WTC11 (cell line): Measurements from ENCODE around the gene TBC1D22A.

ENCODE experiments used
- CTCF ChIP-seq: fragments of 200-600 bp; IDR thresholded peaks from 2 replicates; pipeline ENCODE4 v1.8.0; 2022; ENCODE audit warnings: antibody characterized with exemption
- ETV6 ChIP-seq: sonication (generic); formaldehyde crosslinking; IDR thresholded peaks from 2 replicates; pipeline ENCODE4 v1.8.1; 2022; ENCODE audit warnings: mild to moderate bottlenecking, missing genetic modification reagents
- FOXJ3 ChIP-seq: sonication (generic); formaldehyde crosslinking; IDR thresholded peaks from 2 replicates; pipeline ENCODE4 v1.9.0; 2021; ENCODE audit warnings: missing genetic modification reagents, mild to moderate bottlenecking, borderline replicate concordance
- IRF2 ChIP-seq: sonication (generic); formaldehyde crosslinking; IDR thresholded peaks from 2 replicates; pipeline ENCODE4 v1.8.0; 2022; ENCODE audit warnings: low read depth, missing genetic modification reagents, borderline replicate concordance
- KAT7 ChIP-seq: sonication (generic); formaldehyde crosslinking; IDR thresholded peaks from 2 replicates; pipeline ENCODE4 v1.8.1; 2023; ENCODE audit warnings: missing genetic modification reagents, mild to moderate bottlenecking, borderline replicate concordance
- MLX ChIP-seq: sonication (generic); formaldehyde crosslinking; IDR thresholded peaks from 2 replicates; pipeline ENCODE4 v1.8.1; 2023; ENCODE audit warnings: mild to moderate bottlenecking, missing genetic modification reagents, moderate library complexity
- MYBL2 ChIP-seq: sonication (generic); formaldehyde crosslinking; IDR thresholded peaks from 2 replicates; pipeline ENCODE4 v1.8.1; 2023; ENCODE audit warnings: mild to moderate bottlenecking, moderate library complexity, missing genetic modification reagents
- NR1H2 ChIP-seq: sonication (generic); formaldehyde crosslinking; IDR thresholded peaks from 2 replicates; pipeline ENCODE4 v1.9.0; 2021; ENCODE audit warnings: mild to moderate bottlenecking, moderate library complexity, missing genetic modification reagents
- NR2C2 ChIP-seq: sonication (generic); formaldehyde crosslinking; IDR thresholded peaks from 2 replicates; pipeline ENCODE4 v1.8.0; 2022; ENCODE audit warnings: mild to moderate bottlenecking, missing genetic modification reagents
- SP1 ChIP-seq: sonication (generic); formaldehyde crosslinking; conservative IDR thresholded peaks from 2 replicates; pipeline ENCODE4 v1.8.1; 2022; ENCODE audit warnings: missing genetic modification reagents
- TCF7 ChIP-seq: sonication (generic); formaldehyde crosslinking; IDR thresholded peaks from 2 replicates; pipeline ENCODE4 v1.8.0; 2022; ENCODE audit warnings: mild to moderate bottlenecking, low read depth, missing genetic modification reagents, moderate library complexity
- TP53 ChIP-seq: sonication (generic); formaldehyde crosslinking; IDR thresholded peaks from 2 replicates; pipeline ENCODE4 v1.8.1; 2023; ENCODE audit warnings: mild to moderate bottlenecking, missing genetic modification reagents
- ZNF138 ChIP-seq: sonication (generic); formaldehyde crosslinking; conservative IDR thresholded peaks from 2 replicates; pipeline ENCODE4 v1.8.1; 2022; ENCODE audit warnings: mild to moderate bottlenecking, moderate library complexity, missing genetic modification reagents
- ZNF512 ChIP-seq: sonication (generic); formaldehyde crosslinking; IDR thresholded peaks from 2 replicates; pipeline ENCODE4 v1.8.1; 2022; ENCODE audit warnings: missing genetic modification reagents, borderline replicate concordance

- TF ChIP-seq CTCF (no peak), TCF7 (CRISPR knock-in tag) (no peak), FOXJ3 (CRISPR knock-in tag) (no peak), IRF2 (CRISPR knock-in tag) (no peak), NR2C2 (CRISPR knock-in tag) (no peak), TP53 (CRISPR knock-in tag) (no peak), ETV6 (CRISPR knock-in tag) (no peak), MYBL2 (no peak), ZNF512 (no peak), NR1H2 (no peak), MLX (CRISPR knock-in tag) (no peak), KAT7 (no peak), ZNF138 (CRISPR knock-in tag) (no peak), SP1 (CRISPR knock-in tag) (no peak)
These were observed 26.5 kb upstream of the TBC1D22A start for GRCh38 chr22:46735747-46736608.
